A549 (cell line): ENCODE data around the gene ADCYAP1R1. TPM values are rescaled to one million over a fixed set of nuclear protein-coding genes. Genes with fewer than 3 reads are reported as not detected.

ENCODE experiments used
- ATAC-seq, 2 experiments: fragments of 200-7000 bp in 1 of 2; fragments of >200 bp in 1 of 2; cut with Nextera tagmentation in 1 of 2; cut with Tn5 transposase in 1 of 2; 3 replicates each; pipeline versions ENCODE4 v1.8.0 to v1.9.1; 2018 to 2020; ENCODE audit warnings: mild to moderate bottlenecking in 1 of 2, moderate library complexity in 1 of 2
- CTCF ChIA-PET: fragments of 300-600 bp; sonication (Branson Sonifier 250); formaldehyde crosslinking; extraction: SDS; loops from one replicate; lab custom pipeline; 2021; ENCODE audit warnings: antibody characterized with exemption, inconsistent platforms; lab: Yijun Ruan, JAX
- POLR2A ChIA-PET: fragments of 350-600 bp; formaldehyde crosslinking; extraction: SDS; loops from one replicate; lab custom pipeline; 2021; ENCODE audit warnings: antibody characterized with exemption, inconsistent platforms; lab: Yijun Ruan, JAX
- DNase-seq, 2 experiments: peaks; one replicate each; pipeline versions ENCODE4 v3.0.0 to v3.0.0-alpha.2; 2011 to 2016; ENCODE audit warnings: low read depth in 1 of 2, low spot score in 1 of 2
- FAIRE-seq: peaks from 2 replicates; lab custom pipeline; 2011; peaks lifted over from hg19 to GRCh38; lab: Jason Lieb, UNC
- H3K27ac ChIP-seq, 2 experiments: fragments of >200 bp; sonication (Bioruptor Twin); formaldehyde crosslinking; 3 replicates each; pipeline ENCODE4 v1.5.1; 2016 to 2017
- H3K4me1 ChIP-seq: fragments of >200 bp; sonication (Bioruptor Twin); formaldehyde crosslinking; 3 replicates; pipeline ENCODE4 v1.6.1; 2016
- H3K4me2 ChIP-seq: fragments of >200 bp; sonication (Bioruptor Twin); formaldehyde crosslinking; 3 replicates; pipeline ENCODE4 v1.6.1; 2016
- H3K4me3 ChIP-seq: fragments of >200 bp; sonication (Bioruptor Twin); formaldehyde crosslinking; 3 replicates; pipeline ENCODE4 v1.5.1; 2016
- H3K9me3 ChIP-seq: fragments of >200 bp; sonication (Bioruptor Twin); formaldehyde crosslinking; 3 replicates; pipeline ENCODE4 v1.6.1; 2016
- ATOH8 ChIP-seq: fragments of 250-450 bp; sonication (Bioruptor Pico); IDR thresholded peaks from 2 replicates; pipeline ENCODE4 v1.5.0; 2020; ENCODE audit warnings: low read depth, mild to moderate bottlenecking, moderate library complexity
- CBX2 ChIP-seq: fragments of 200-600 bp; sonication (generic); IDR thresholded peaks from 2 replicates; pipeline ENCODE4 v1.6.1; 2016; ENCODE audit warnings: low read depth, mild to moderate bottlenecking, borderline replicate concordance
- CBX8 ChIP-seq: fragments of 200-600 bp; sonication (generic); IDR thresholded peaks from 2 replicates; pipeline ENCODE4 v1.6.1; 2016
- ESRRA ChIP-seq: fragments of 150-350 bp; IDR thresholded peaks from 2 replicates; pipeline ENCODE4 v1.6.1; 2014; ENCODE audit warnings: mild to moderate bottlenecking, low read length, borderline replicate concordance
- HDAC2 ChIP-seq: fragments of 200-600 bp; sonication (generic); IDR thresholded peaks from 2 replicates; pipeline ENCODE4 v1.6.1; 2016
- HOXA7 ChIP-seq: fragments of 250-450 bp; sonication (Bioruptor Pico); IDR thresholded peaks from 2 replicates; pipeline ENCODE4 v1.5.0; 2020; ENCODE audit warnings: mild to moderate bottlenecking, moderate library complexity
- HOXB13 ChIP-seq: fragments of 250-450 bp; sonication (Bioruptor Pico); IDR thresholded peaks from 2 replicates; pipeline ENCODE4 v1.5.0; 2020; ENCODE audit warnings: low read depth, mild to moderate bottlenecking, moderate library complexity
- JUN ChIP-seq, 2 experiments: fragments of >200 bp; sonication (Bioruptor Twin); formaldehyde crosslinking; IDR thresholded peaks; 2 replicates in 1 of 2; 3 replicates in 1 of 2; pipeline ENCODE4 v1.6.1; 2016 to 2017
- KDM1A ChIP-seq: fragments of 200-600 bp; sonication (generic); IDR thresholded peaks from 2 replicates; pipeline ENCODE4 v1.6.1; 2016; ENCODE audit warnings: low read depth, mild to moderate bottlenecking
- KDM5A ChIP-seq: fragments of 200-600 bp; sonication (generic); IDR thresholded peaks from 2 replicates; pipeline ENCODE4 v1.6.1; 2016; ENCODE audit warnings: antibody characterized with exemption, mild to moderate bottlenecking
- MYC ChIP-seq: IDR thresholded peaks from 2 replicates; pipeline ENCODE4 v1.6.1; 2012; ENCODE audit warnings: mild to moderate bottlenecking, inconsistent platforms, low read length, improper control_type of control experiment, borderline replicate concordance
- NR3C1 ChIP-seq: fragments of >200 bp; sonication (Bioruptor Twin); formaldehyde crosslinking; IDR thresholded peaks from 3 replicates; pipeline ENCODE4 v1.6.1; 2017
- POLR2AphosphoS2 ChIP-seq: conservative IDR thresholded peaks from 2 replicates; pipeline ENCODE4 v1.6.1; 2012; ENCODE audit warnings: low read length, improper control_type of control experiment, inconsistent platforms
- SREBF2 ChIP-seq: fragments of 450-650 bp; IDR thresholded peaks from 2 replicates; pipeline ENCODE4 v1.6.1; 2014; ENCODE audit warnings: mild to moderate bottlenecking, moderate library complexity
- TFCP2L1 ChIP-seq: fragments of 250-450 bp; sonication (Bioruptor Pico); IDR thresholded peaks from 2 replicates; pipeline ENCODE4 v1.5.0; 2021; ENCODE audit warnings: mild to moderate bottlenecking
- WGBS: methylation state at CpG from one replicate; pipeline ENCODE4 v1.1.6; 2017; ENCODE audit errors: missing lambda C conversion rate; 5-methylcytosine and 5-hydroxymethylcytosine counted together
- polyA plus RNA-seq, 4 experiments: library from polyadenylated mRNA; depleted of rRNA in 3 of 4; stranded (reverse); fragments of >200 nt; fragmentation: RNase III in 1 of 4; extraction: RNeasy Plus Mini Kit Qiagen cat#74134 plus additional on column Dnase treatment in 1 of 4; gene quantifications; 2 replicates in 3 of 4; 3 replicates in 1 of 4; pipeline ENCODE4 v1.2.3, GENCODE V29; 2011 to 2017
- TF ChIP-seq, protein P1 (sequence below): IDR thresholded peaks from 2 replicates; pipeline ENCODE4 v1.6.1; 2012
- TF ChIP-seq, protein P2 (sequence below): IDR thresholded peaks from 2 replicates; pipeline ENCODE4 v1.6.1; 2012
- TF ChIP-seq, protein P3 (sequence below): fragments of 200-600 bp; sonication (generic); IDR thresholded peaks from 2 replicates; pipeline ENCODE4 v1.6.1; 2016; ENCODE audit warnings: antibody characterized with exemption, mild to moderate bottlenecking, moderate library complexity
- TF ChIP-seq, protein P4 (sequence below): fragments of 450-650 bp; IDR thresholded peaks from 2 replicates; pipeline ENCODE4 v1.6.1; 2014; ENCODE audit warnings: antibody characterized with exemption

ADCYAP1R1 gene
- polyA plus RNA-seq, 2 of the 4 experiments (the other 2 are of a cell fraction): 0.01 TPM; not detected in 1

- no peak for DNase-seq
- Histone ChIP-seq H3K9me3 (no peaks in the 10 kb centered on the region), H3K27ac (no peak overlapping the region), H3K4me3 (no peak overlapping the region), H3K4me2 (no peak overlapping the region), H3K4me1 (no peaks in the 10 kb centered on the region)
- WGBS: 22% methylated on average over 7 of the region's 7 CpGs
- no peak for FAIRE-seq
- POLR2A ChIA-PET: no interaction called here
- no peak for ATAC-seq
- CTCF ChIA-PET: interaction anchor here (0.6 to 13.4 kb wide), 4 partner anchors 11 to 315 kb away, joined by 3 to 141 read pairs (median 3); no protein-coding TSS in a partner anchor
- TF ChIP-seq, protein P1, sequence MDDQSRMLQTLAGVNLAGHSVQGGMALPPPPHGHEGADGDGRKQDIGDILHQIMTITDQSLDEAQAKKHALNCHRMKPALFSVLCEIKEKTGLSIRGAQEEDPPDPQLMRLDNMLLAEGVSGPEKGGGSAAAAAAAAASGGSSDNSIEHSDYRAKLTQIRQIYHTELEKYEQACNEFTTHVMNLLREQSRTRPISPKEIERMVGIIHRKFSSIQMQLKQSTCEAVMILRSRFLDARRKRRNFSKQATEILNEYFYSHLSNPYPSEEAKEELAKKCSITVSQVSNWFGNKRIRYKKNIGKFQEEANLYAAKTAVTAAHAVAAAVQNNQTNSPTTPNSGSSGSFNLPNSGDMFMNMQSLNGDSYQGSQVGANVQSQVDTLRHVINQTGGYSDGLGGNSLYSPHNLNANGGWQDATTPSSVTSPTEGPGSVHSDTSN: no peak
- no peak for TF ChIP-seq HOXB13 (CRISPR knock-in tag)
- TF ChIP-seq POLR2AphosphoS2: no peak
- TF ChIP-seq MYC: no peak
- TF ChIP-seq, protein P2, sequence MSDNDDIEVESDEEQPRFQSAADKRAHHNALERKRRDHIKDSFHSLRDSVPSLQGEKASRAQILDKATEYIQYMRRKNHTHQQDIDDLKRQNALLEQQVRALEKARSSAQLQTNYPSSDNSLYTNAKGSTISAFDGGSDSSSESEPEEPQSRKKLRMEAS: no peak
- TF ChIP-seq KDM5A: no peak
- no peak for TF ChIP-seq CBX2
- TF ChIP-seq KDM1A: no peak
- TF ChIP-seq, protein P3, sequence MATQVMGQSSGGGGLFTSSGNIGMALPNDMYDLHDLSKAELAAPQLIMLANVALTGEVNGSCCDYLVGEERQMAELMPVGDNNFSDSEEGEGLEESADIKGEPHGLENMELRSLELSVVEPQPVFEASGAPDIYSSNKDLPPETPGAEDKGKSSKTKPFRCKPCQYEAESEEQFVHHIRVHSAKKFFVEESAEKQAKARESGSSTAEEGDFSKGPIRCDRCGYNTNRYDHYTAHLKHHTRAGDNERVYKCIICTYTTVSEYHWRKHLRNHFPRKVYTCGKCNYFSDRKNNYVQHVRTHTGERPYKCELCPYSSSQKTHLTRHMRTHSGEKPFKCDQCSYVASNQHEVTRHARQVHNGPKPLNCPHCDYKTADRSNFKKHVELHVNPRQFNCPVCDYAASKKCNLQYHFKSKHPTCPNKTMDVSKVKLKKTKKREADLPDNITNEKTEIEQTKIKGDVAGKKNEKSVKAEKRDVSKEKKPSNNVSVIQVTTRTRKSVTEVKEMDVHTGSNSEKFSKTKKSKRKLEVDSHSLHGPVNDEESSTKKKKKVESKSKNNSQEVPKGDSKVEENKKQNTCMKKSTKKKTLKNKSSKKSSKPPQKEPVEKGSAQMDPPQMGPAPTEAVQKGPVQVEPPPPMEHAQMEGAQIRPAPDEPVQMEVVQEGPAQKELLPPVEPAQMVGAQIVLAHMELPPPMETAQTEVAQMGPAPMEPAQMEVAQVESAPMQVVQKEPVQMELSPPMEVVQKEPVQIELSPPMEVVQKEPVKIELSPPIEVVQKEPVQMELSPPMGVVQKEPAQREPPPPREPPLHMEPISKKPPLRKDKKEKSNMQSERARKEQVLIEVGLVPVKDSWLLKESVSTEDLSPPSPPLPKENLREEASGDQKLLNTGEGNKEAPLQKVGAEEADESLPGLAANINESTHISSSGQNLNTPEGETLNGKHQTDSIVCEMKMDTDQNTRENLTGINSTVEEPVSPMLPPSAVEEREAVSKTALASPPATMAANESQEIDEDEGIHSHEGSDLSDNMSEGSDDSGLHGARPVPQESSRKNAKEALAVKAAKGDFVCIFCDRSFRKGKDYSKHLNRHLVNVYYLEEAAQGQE: no peak
- TF ChIP-seq ESRRA: no peak
- no peak for TF ChIP-seq ATOH8
These were observed 58.4 kb downstream of the ADCYAP1R1 start for GRCh38 chr7:31110331-31111108.

GRCh38 chr7:31111109-31111451, 59.0 kb downstream of the ADCYAP1R1 start:
- Histone ChIP-seq H3K4me3 (no peak overlapping the region), H3K4me2 (no peak overlapping the region), H3K4me1 (no peaks in the 10 kb centered on the region), H3K27ac (no peak overlapping the region), H3K9me3 (no peaks in the 10 kb centered on the region)
- TF ChIP-seq NR3C1 (no peak), TFCP2L1 (CRISPR knock-in tag) (no peak), HDAC2 (no peak), JUN (IDR thresholded peaks at IDR 0.05) (no peak), HOXA7 (CRISPR knock-in tag) (no peak), CBX8 (no peak), SREBF2 (no peak)
- TF ChIP-seq, protein P4, sequence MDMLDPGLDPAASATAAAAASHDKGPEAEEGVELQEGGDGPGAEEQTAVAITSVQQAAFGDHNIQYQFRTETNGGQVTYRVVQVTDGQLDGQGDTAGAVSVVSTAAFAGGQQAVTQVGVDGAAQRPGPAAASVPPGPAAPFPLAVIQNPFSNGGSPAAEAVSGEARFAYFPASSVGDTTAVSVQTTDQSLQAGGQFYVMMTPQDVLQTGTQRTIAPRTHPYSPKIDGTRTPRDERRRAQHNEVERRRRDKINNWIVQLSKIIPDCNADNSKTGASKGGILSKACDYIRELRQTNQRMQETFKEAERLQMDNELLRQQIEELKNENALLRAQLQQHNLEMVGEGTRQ: no peak
- no peak for ATAC-seq
- CTCF ChIA-PET: interaction anchor here (1.2 to 13.4 kb wide), 2 partner anchors 11 to 127 kb away, joined by 3 to 141 read pairs; no protein-coding TSS in a partner anchor
- no peak for DNase-seq
- POLR2A ChIA-PET: no interaction called here
- no peak for FAIRE-seq
